HepG2 (cell line): ENCODE results near the gene LATS1. TPM values are rescaled to one million over a fixed set of nuclear protein-coding genes. Genes with fewer than 3 reads are reported as not detected.

Experiments used
- ATM ChIP-seq: fragments of 450-650 bp; IDR thresholded peaks from 2 replicates; pipeline ENCODE4 v1.7.1; 2017; ENCODE audit warnings: mild to moderate bottlenecking, borderline replicate concordance
- CENPX ChIP-seq: sonication (generic); formaldehyde crosslinking; IDR thresholded peaks from 2 replicates; pipeline ENCODE4 v1.9.0; 2021; ENCODE audit warnings: mild to moderate bottlenecking, missing genetic modification reagents, moderate library complexity
- ESRRA ChIP-seq: sonication (generic); formaldehyde crosslinking; IDR thresholded peaks from 2 replicates; pipeline ENCODE4 v1.5.1; 2020; ENCODE audit warnings: mild to moderate bottlenecking, low read depth, missing genetic modification reagents
- FOXO1 ChIP-seq: sonication (generic); formaldehyde crosslinking; IDR thresholded peaks from 2 replicates; pipeline ENCODE4 v1.4.0; 2020; ENCODE audit warnings: missing genetic modification reagents
- HNRNPH1 ChIP-seq: fragments of 200-400 bp; formaldehyde crosslinking; optimal IDR thresholded peaks from 2 replicates; pipeline ENCODE3; 2017; ENCODE audit warnings: mild to moderate bottlenecking, low read depth, low read length
- KDM1A ChIP-seq: IDR thresholded peaks from 2 replicates; pipeline ENCODE4 v1.6.1; 2016; ENCODE audit warnings: missing compliant biosample characterization
- MTA1 ChIP-seq: sonication (generic); formaldehyde crosslinking; IDR thresholded peaks from 2 replicates; pipeline ENCODE4 v1.4.0; 2020; ENCODE audit warnings: missing genetic modification reagents, mild to moderate bottlenecking, borderline replicate concordance
- PHF5A ChIP-seq: IDR thresholded peaks from one replicate; pipeline ENCODE4 v1.6.1; 2018; ENCODE audit warnings: low read depth, missing genetic modification reagents; ENCODE audit not compliant: unreplicated experiment
- PRPF4 ChIP-seq: fragments of 200-400 bp; formaldehyde crosslinking; IDR thresholded peaks from 2 replicates; pipeline ENCODE4 v1.6.1; 2016; ENCODE audit warnings: low read length, low read depth; ENCODE audit not compliant: poor library complexity, severe bottlenecking
- RARG ChIP-seq: sonication (generic); formaldehyde crosslinking; IDR thresholded peaks from 2 replicates; pipeline ENCODE4 v1.4.0; 2020; ENCODE audit warnings: low read depth, mild to moderate bottlenecking, missing genetic modification reagents
- SMARCC2 ChIP-seq: fragments of 450-650 bp; IDR thresholded peaks from 2 replicates; pipeline ENCODE4 v1.6.1; 2017; ENCODE audit warnings: antibody characterized with exemption, mild to moderate bottlenecking
- SRF ChIP-seq: IDR thresholded peaks from 2 replicates; pipeline ENCODE4 v1.6.1; 2011; ENCODE audit warnings: mild to moderate bottlenecking, low read depth, low read length, moderate library complexity
- TARDBP ChIP-seq: sonication (generic); formaldehyde crosslinking; IDR thresholded peaks from 2 replicates; pipeline ENCODE4 v1.8.0; 2022; ENCODE audit warnings: mild to moderate bottlenecking, missing genetic modification reagents
- TBX2 ChIP-seq: sonication (generic); formaldehyde crosslinking; IDR thresholded peaks from 2 replicates; pipeline ENCODE4 v1.5.0; 2020; ENCODE audit warnings: missing genetic modification reagents, mild to moderate bottlenecking, borderline replicate concordance
- TFE3 ChIP-seq: IDR thresholded peaks from 2 replicates; pipeline ENCODE4 v1.6.1; 2016
- ZBTB1 ChIP-seq: sonication (generic); formaldehyde crosslinking; IDR thresholded peaks from 2 replicates; pipeline ENCODE4 v1.4.0; 2020; ENCODE audit warnings: missing genetic modification reagents, borderline replicate concordance
- ZBTB20 ChIP-seq: sonication (generic); formaldehyde crosslinking; IDR thresholded peaks from 2 replicates; pipeline ENCODE4 v1.8.1; 2023; ENCODE audit warnings: missing genetic modification reagents, low read depth, mild to moderate bottlenecking, borderline replicate concordance
- ZMAT3 ChIP-seq: sonication (generic); formaldehyde crosslinking; conservative IDR thresholded peaks from 2 replicates; pipeline ENCODE4 v1.7.0; 2021; ENCODE audit warnings: missing genetic modification reagents
- ZNF276 ChIP-seq: sonication (generic); formaldehyde crosslinking; IDR thresholded peaks from 2 replicates; pipeline ENCODE4 v1.4.0; 2020; ENCODE audit warnings: mild to moderate bottlenecking, low read depth, missing genetic modification reagents
- ZNF446 ChIP-seq: sonication (generic); formaldehyde crosslinking; IDR thresholded peaks from 2 replicates; pipeline ENCODE4 v1.5.0; 2020; ENCODE audit warnings: mild to moderate bottlenecking, missing genetic modification reagents
- ZNF546 ChIP-seq: sonication (generic); formaldehyde crosslinking; conservative IDR thresholded peaks from 2 replicates; pipeline ENCODE4 v1.8.1; 2023; ENCODE audit warnings: mild to moderate bottlenecking, missing genetic modification reagents
- ZNF704 ChIP-seq: sonication (generic); formaldehyde crosslinking; IDR thresholded peaks from 2 replicates; pipeline ENCODE4 v1.8.1; 2023; ENCODE audit warnings: mild to moderate bottlenecking, inconsistent platforms, moderate library complexity, missing genetic modification reagents, borderline replicate concordance
- ZNF800 ChIP-seq: sonication (generic); formaldehyde crosslinking; IDR thresholded peaks from 2 replicates; pipeline ENCODE4 v1.4.0; 2020; ENCODE audit warnings: missing genetic modification reagents
- ZNF841 ChIP-seq: sonication (generic); formaldehyde crosslinking; IDR thresholded peaks from 2 replicates; pipeline ENCODE4 v1.8.1; 2023; ENCODE audit warnings: missing genetic modification reagents, borderline replicate concordance
- polyA plus RNA-seq, 8 experiments: library from polyadenylated mRNA; depleted of rRNA in 3 of 8; stranded (reverse) in 7 of 8; unstranded in 1 of 8; fragments of >200 nt; fragmentation: Illumina TruSeq in 4 of 8; extraction: Trizol in 4 of 8; gene quantifications; 2 replicates each; pipeline versions ENCODE4 v1.2.1 to v1.2.3, GENCODE V29; 2011 to 2016; ENCODE audit warnings: low read depth in 4 of 8, missing spikeins in 1 of 8, mixed read lengths in 1 of 8; ENCODE audit not compliant: insufficient read depth in 1 of 8
- total RNA-seq, 5 experiments: library from RNA; depleted of rRNA; stranded (reverse); fragments of >200 nt; fragmentation: Illumina TruSeq; extraction: Trizol; gene quantifications; 2 replicates each; pipeline ENCODE4 v1.2.3, GENCODE V29; 2016; ENCODE audit warnings: low read depth in 1 of 5

The LATS1 gene
- total and polyA plus RNA-seq, 2 of the 13 experiments (the other 11 are each of a cell fraction or from before 2014, with no cell fraction given) = 9.9 to 12.6 TPM

GRCh38 chr6:149746147-149746946, 28.4 kb upstream of the LATS1 start, which contains the start of gene NUP43 (continued):
- TF ChIP-seq TARDBP (CRISPR knock-in tag) (peak; percentile 88; the same call in 1 of the 2 replicates), FOXO1 (CRISPR knock-in tag) (peak; percentile 21), PRPF4 (no peak), ESRRA (CRISPR knock-in tag) (no peak; the same call in 1 of the 2 replicates), ZNF276 (CRISPR knock-in tag) (peak; percentile 91; the same call in 1 of the 2 replicates), ZNF841 (CRISPR knock-in tag) (no peak), SRF (no peak), ATM (no peak), ZBTB1 (CRISPR knock-in tag) (no peak), SMARCC2 (no peak), ZNF546 (CRISPR knock-in tag) (0 out of 2 replicates have a peak, but pooled peaks have one; percentile 61), KDM1A (no peak), RARG (CRISPR knock-in tag) (no peak), ZMAT3 (peak; percentile 74; the same call in 1 of the 2 replicates), ZNF446 (CRISPR knock-in tag) (peak; percentile 69; the same call in 1 of the 2 replicates), ZBTB20 (CRISPR knock-in tag) (peak; percentile 78; the same call in 1 of the 2 replicates), HNRNPH1 (no peak), CENPX (CRISPR knock-in tag) (no peak), MTA1 (CRISPR knock-in tag) (0 out of 2 replicates have a peak, but pooled peaks have one; percentile 71), ZNF704 (CRISPR knock-in tag) (no peak), PHF5A (CRISPR knock-in tag) (peak; percentile 64), ZNF800 (CRISPR knock-in tag) (peak; percentile 73; the same call in 1 of the 2 replicates), TBX2 (CRISPR knock-in tag) (peak; percentile 86), TFE3 (CRISPR knock-in tag) (peak; percentile 52; the same call in 1 of the 2 replicates)
